Mesendoderm (in vitro differentiated cells): ENCODE measurements around the gene TSKU.
A peak's percentile ranks its signal among the peaks of the same experiment; 100 is the strongest.

Source experiments
- DNase-seq: peaks from one replicate; pipeline ENCODE4 v3.0.0; 2013
- H2AK5ac ChIP-seq: 2 replicates; pipeline ENCODE4 v1.6.1; 2013; ENCODE audit warnings: low read length, inconsistent platforms
- H2BK120ac ChIP-seq: 2 replicates; pipeline ENCODE4 v1.6.1; 2013; ENCODE audit warnings: low read depth, mild to moderate bottlenecking, low read length, moderate library complexity, mixed read lengths
- H2BK15ac ChIP-seq: replicated peaks from 2 replicates; pipeline ENCODE4 v1.6.1; 2013; ENCODE audit warnings: low read depth, mild to moderate bottlenecking, moderate library complexity
- H2BK5ac ChIP-seq: 2 replicates; pipeline ENCODE4 v1.6.1; 2013; ENCODE audit warnings: low read length, inconsistent platforms
- H3K18ac ChIP-seq: 2 replicates; pipeline ENCODE4 v1.6.1; 2013; ENCODE audit warnings: mild to moderate bottlenecking, low read length, mixed read lengths
- H3K23ac ChIP-seq: one replicate; pipeline ENCODE4 v1.6.1; 2013; ENCODE audit warnings: low read length
- H3K27ac ChIP-seq: 2 replicates; pipeline ENCODE4 v1.5.1; 2013; ENCODE audit warnings: low read depth, mild to moderate bottlenecking, inconsistent platforms, low read length, moderate library complexity
- H3K27me3 ChIP-seq: 2 replicates; pipeline ENCODE4 v1.6.1; 2013; ENCODE audit warnings: low read length, control low read depth, mild to moderate bottlenecking, inconsistent platforms; ENCODE audit not compliant: insufficient read depth, poor library complexity
- H3K36me3 ChIP-seq: 2 replicates; pipeline ENCODE4 v1.6.1; 2013; ENCODE audit warnings: low read length, inconsistent platforms; ENCODE audit not compliant: control insufficient read depth, insufficient read depth
- H3K4ac ChIP-seq: one replicate; pipeline ENCODE4 v1.6.1; 2013; ENCODE audit warnings: low read depth, mild to moderate bottlenecking, low read length, moderate library complexity
- H3K4me1 ChIP-seq: 2 replicates; pipeline ENCODE4 v1.6.1; 2013; ENCODE audit warnings: low read depth, low read length, inconsistent platforms; ENCODE audit not compliant: control insufficient read depth
- H3K4me2 ChIP-seq: 2 replicates; pipeline ENCODE4 v1.6.1; 2013; ENCODE audit warnings: low read length
- H3K4me3 ChIP-seq: 2 replicates; pipeline ENCODE4 v1.5.1; 2013; ENCODE audit warnings: mild to moderate bottlenecking, low read length
- H3K56ac ChIP-seq: one replicate; pipeline ENCODE4 v1.6.1; 2013; ENCODE audit warnings: low read length
- H3K79me1 ChIP-seq: 2 replicates; pipeline ENCODE4 v1.6.1; 2013; ENCODE audit warnings: low read length, inconsistent platforms
- H3K79me2 ChIP-seq: 2 replicates; pipeline ENCODE4 v1.6.1; 2013; ENCODE audit warnings: mild to moderate bottlenecking, low read length; ENCODE audit not compliant: control insufficient read depth, insufficient read depth
- H3K9ac ChIP-seq: 2 replicates; pipeline ENCODE4 v1.6.1; 2013; ENCODE audit warnings: low read length, inconsistent platforms
- H4K5ac ChIP-seq: one replicate; pipeline ENCODE4 v1.6.1; 2013; ENCODE audit warnings: low read length
- H4K8ac ChIP-seq: one replicate; pipeline ENCODE4 v1.6.1; 2013; ENCODE audit warnings: low read depth, mild to moderate bottlenecking, control low read depth, low read length, moderate library complexity
- WGBS: extraction: QIAGEN DNeasy Blood & Tissue Kit; methylation state at CpG from one replicate; pipeline ENCODE4 v1.1.7; 2013; ENCODE audit warnings: low lambda C conversion rate, missing lambda C conversion rate; ENCODE audit not compliant: insufficient coverage; ENCODE audit errors: extremely low coverage; 5-methylcytosine and 5-hydroxymethylcytosine counted together

The TSKU gene

DNA sequence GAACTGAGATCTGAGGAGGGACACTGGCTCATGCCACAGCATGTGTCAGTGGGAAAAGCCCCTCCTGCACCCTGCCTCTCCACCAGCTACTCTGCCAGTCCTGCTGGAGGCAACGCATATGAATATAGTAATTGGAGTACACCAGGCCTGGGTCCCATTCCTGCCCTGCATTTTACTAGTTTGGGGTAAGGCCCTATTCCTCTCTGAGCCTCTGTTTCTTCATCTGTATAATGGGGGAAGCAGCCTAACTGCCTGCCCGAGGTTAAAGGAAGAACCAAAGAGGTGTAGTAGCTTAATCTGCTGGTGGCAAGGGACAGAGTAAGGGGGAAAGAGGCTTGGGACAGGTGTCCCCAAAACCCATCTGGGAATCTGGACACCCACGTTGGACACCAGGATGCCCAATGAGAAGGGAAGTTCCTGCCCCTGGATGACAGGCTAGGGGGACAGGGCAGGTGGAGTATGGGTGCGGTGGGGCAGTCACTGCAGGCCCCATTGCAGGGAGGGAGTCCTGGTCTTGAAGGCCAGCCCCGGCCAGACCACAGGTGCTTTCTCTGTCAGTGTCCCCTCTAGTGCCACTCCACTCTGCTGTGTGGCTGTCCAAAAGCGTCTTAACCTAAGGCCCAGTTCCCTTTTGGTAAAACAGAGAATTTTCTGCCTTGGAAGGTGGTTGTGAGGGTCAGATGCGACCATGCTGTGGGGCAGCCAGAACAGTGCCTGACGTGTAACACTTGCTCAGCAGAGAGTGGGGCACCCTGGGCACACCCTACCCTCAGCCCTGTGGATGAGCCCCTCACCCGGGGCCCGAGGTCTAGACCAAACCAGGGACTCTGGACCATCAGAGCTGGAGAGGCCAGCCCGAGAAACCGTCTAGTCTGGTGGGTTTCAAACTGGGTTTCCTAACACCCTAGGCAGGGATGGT is 11.5 kb downstream of the TSKU start:
- no CpG with 5 or more reads among the region's 12 CpGs for WGBS
- Histone ChIP-seq H3K9ac (peak overlapping the region; percentile 36), H3K79me1 (peaks cover 29% of the 10 kb centered on the region), H3K4me2 (no peak overlapping the region), H3K4ac (no peak overlapping the region), H2BK5ac (no peak overlapping the region), H3K79me2 (peaks cover 64% of the 10 kb centered on the region), H4K5ac (no peak overlapping the region), H2AK5ac (no peak overlapping the region), H3K56ac (peak overlapping the region; percentile 11), H3K4me1 (peaks cover 14% of the 10 kb centered on the region), H2BK15ac (no peak overlapping the region), H3K23ac (peak overlapping the region; percentile 34), H3K4me3 (no peak overlapping the region), H3K36me3 (peaks cover 3% of the 10 kb centered on the region), H2BK120ac (no peak overlapping the region), H4K8ac (no peak overlapping the region), H3K18ac (no peak overlapping the region), H3K27ac (no peak overlapping the region), H3K27me3 (no peaks in the 10 kb centered on the region)
- no peak for DNase-seq

- no peak overlapping the region for H3K56ac ChIP-seq
- peaks cover 14% of the 10 kb centered on the region for H3K4me1 ChIP-seq
- no peak overlapping the region for H2BK120ac ChIP-seq
- H3K4me3 ChIP-seq, result no peak overlapping the region
- no CpG with 5 or more reads among the region's 21 CpGs for WGBS
- no peak overlapping the region for H4K8ac ChIP-seq
- H3K18ac ChIP-seq, result no peak overlapping the region
- H3K23ac ChIP-seq, result no peak overlapping the region
- no peak for DNase-seq
- H3K27ac ChIP-seq, result no peak overlapping the region
- H3K36me3 ChIP-seq, result peaks cover 3% of the 10 kb centered on the region
- peaks cover 26% of the 10 kb centered on the region for H3K79me1 ChIP-seq
- no peak overlapping the region for H4K5ac ChIP-seq
- no peak overlapping the region for H3K9ac ChIP-seq
- no peak overlapping the region for H2AK5ac ChIP-seq
- H3K27me3 ChIP-seq, result no peaks in the 10 kb centered on the region
- H3K4ac ChIP-seq, result no peak overlapping the region
- H3K4me2 ChIP-seq, result no peak overlapping the region
- H2BK15ac ChIP-seq, result no peak overlapping the region
- H3K79me2 ChIP-seq, result peaks cover 57% of the 10 kb centered on the region
- H2BK5ac ChIP-seq, result no peak overlapping the region
Observed at GRCh38 chr11:76795290-76795935, 12.3 kb downstream of the TSKU start.

- H4K5ac ChIP-seq, result no peak overlapping the region
- peaks cover 3% of the 10 kb centered on the region for H3K36me3 ChIP-seq
- H3K18ac ChIP-seq, result no peak overlapping the region
- no peak overlapping the region for H4K8ac ChIP-seq
- no peak overlapping the region for H3K23ac ChIP-seq
- H3K4me2 ChIP-seq, result no peak overlapping the region
- H3K9ac ChIP-seq, result no peak overlapping the region
- no peak overlapping the region for H3K27ac ChIP-seq
- H3K79me2 ChIP-seq, result peaks cover 52% of the 10 kb centered on the region
- no peaks in the 10 kb centered on the region for H3K27me3 ChIP-seq
- peaks cover 26% of the 10 kb centered on the region for H3K79me1 ChIP-seq
- H2BK120ac ChIP-seq, result no peak overlapping the region
- no peak overlapping the region for H2BK15ac ChIP-seq
- no peak overlapping the region for H3K4me3 ChIP-seq
- H3K4me1 ChIP-seq, result peaks cover 16% of the 10 kb centered on the region
- WGBS, result no CpG with 5 or more reads among the region's 26 CpGs
- no peak overlapping the region for H3K56ac ChIP-seq
- H2BK5ac ChIP-seq, result no peak overlapping the region
- no peak overlapping the region for H2AK5ac ChIP-seq
- DNase-seq, result no peak
- no peak overlapping the region for H3K4ac ChIP-seq
Observed at GRCh38 chr11:76795936-76796441, 12.8 kb downstream of the TSKU start.

- Histone ChIP-seq H3K79me2 (peaks cover 46% of the 10 kb centered on the region), H4K5ac (no peak overlapping the region), H3K23ac (no peak overlapping the region), H3K4me3 (no peak overlapping the region), H3K4ac (no peak overlapping the region), H3K56ac (no peak overlapping the region), H3K36me3 (peaks cover 3% of the 10 kb centered on the region), H3K27me3 (no peaks in the 10 kb centered on the region), H3K27ac (no peak overlapping the region), H3K4me2 (no peak overlapping the region), H3K9ac (no peak overlapping the region), H3K79me1 (peaks cover 28% of the 10 kb centered on the region), H2BK15ac (no peak overlapping the region), H3K4me1 (peaks cover 21% of the 10 kb centered on the region), H2AK5ac (no peak overlapping the region), H3K18ac (no peak overlapping the region), H4K8ac (no peak overlapping the region), H2BK120ac (no peak overlapping the region), H2BK5ac (no peak overlapping the region)
- DNase-seq, result no peak
- no CpG with 5 or more reads among the region's 20 CpGs for WGBS
Observed at GRCh38 chr11:76796511-76797198, 13.5 kb downstream of the TSKU start.

DNA sequence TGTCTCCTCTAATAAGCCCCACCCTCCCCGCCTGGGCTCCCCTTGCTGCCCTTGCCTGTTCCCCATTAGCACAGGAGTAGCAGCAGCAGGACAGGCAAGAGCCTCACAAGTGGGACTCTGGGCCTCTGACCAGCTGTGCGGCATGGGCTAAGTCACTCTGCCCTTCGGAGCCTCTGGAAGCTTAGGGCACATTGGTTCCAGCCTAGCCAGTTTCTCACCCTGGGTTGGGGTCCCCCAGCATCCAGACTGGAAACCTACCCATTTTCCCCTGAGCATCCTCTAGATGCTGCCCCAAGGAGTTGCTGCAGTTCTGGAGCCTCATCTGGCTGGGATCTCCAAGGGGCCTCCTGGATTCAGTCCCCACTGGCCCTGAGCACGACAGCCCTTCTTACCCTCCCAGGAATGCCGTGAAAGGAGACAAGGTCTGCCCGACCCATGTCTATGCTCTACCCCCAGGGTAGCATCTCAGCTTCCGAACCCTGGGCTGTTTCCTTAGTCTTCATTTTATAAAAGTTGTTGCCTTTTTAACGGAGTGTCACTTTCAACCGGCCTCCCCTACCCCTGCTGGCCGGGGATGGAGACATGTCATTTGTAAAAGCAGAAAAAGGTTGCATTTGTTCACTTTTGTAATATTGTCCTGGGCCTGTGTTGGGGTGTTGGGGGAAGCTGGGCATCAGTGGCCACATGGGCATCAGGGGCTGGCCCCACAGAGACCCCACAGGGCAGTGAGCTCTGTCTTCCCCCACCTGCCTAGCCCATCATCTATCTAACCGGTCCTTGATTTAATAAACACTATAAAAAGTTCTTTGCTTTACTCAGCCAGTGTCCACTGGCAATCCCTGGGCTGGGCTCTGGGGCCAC is 14.4 kb downstream of the TSKU start:
- Histone ChIP-seq H4K5ac (no peak overlapping the region), H3K9ac (no peak overlapping the region), H3K27ac (no peak overlapping the region), H2BK5ac (no peak overlapping the region), H3K18ac (no peak overlapping the region), H2BK15ac (no peak overlapping the region), H3K4me3 (no peak overlapping the region), H4K8ac (no peak overlapping the region), H3K27me3 (no peaks in the 10 kb centered on the region), H3K4me2 (no peak overlapping the region), H3K23ac (no peak overlapping the region), H3K36me3 (peaks cover 3% of the 10 kb centered on the region), H3K4me1 (peaks cover 21% of the 10 kb centered on the region), H3K56ac (no peak overlapping the region), H2AK5ac (no peak overlapping the region), H3K79me2 (peaks cover 38% of the 10 kb centered on the region), H3K79me1 (peaks cover 29% of the 10 kb centered on the region), H3K4ac (no peak overlapping the region), H2BK120ac (no peak overlapping the region)
- no CpG with 5 or more reads among the region's 11 CpGs for WGBS
- no peak for DNase-seq
